ENCODE data around the gene RPH3AL. TPM values are rescaled to one million over a fixed set of nuclear protein-coding genes. Genes with fewer than 3 reads are reported as not detected.

Gene RPH3AL
- total RNA-seq, 1 experiment from 2014 or later: 3.0 TPM

- Histone ChIP-seq H4K91ac (ENCODE audit: insufficient read length, low read depth, low read length) (no peak overlapping the region), H3K27me3 (ENCODE audit: insufficient read depth, low read length) (no peaks in the 10 kb centered on the region), H2BK120ac (ENCODE audit: low read depth, low read length, poor library complexity, severe bottlenecking) (no peak overlapping the region), H4K20me1 (ENCODE audit: control insufficient read depth, insufficient read depth, insufficient read length) (no peaks in the 10 kb centered on the region), H3K18ac (ENCODE audit: insufficient read length, low read depth, low read length) (peak overlapping the region; percentile 22), H3K4ac (ENCODE audit: low read depth, low read length) (no peak overlapping the region), H3K79me1 (ENCODE audit: insufficient read depth, low read depth, low read length, poor library complexity, severe bottlenecking) (no peaks in the 10 kb centered on the region), H3K4me2 (ENCODE audit: insufficient read depth, insufficient read length, low read length) (peak overlapping the region; percentile 2), H2BK5ac (ENCODE audit: insufficient read length, low read length) (no peak overlapping the region), H3K27ac (ENCODE audit: insufficient read length, low read depth, low read length) (no peak overlapping the region), H3T11ph (ENCODE audit: low read length) (no peak overlapping the region), H3K23ac (ENCODE audit: insufficient read length, low read depth, low read length) (no peak overlapping the region), H4K5ac (ENCODE audit: insufficient read length, low read depth, low read length) (no peak overlapping the region), H4K8ac (replicated peaks; ENCODE audit: insufficient read length, low read depth, low read length) (no peak overlapping the region), H3K79me2 (ENCODE audit: insufficient read depth, low read length) (no peaks in the 10 kb centered on the region), H3K4me1 (ENCODE audit: insufficient read depth, low read length) (peaks cover 10% of the 10 kb centered on the region), H3K9me3 (ENCODE audit: control insufficient read depth, low read depth, low read length) (no peaks in the 10 kb centered on the region), H2AFZ (ENCODE audit: low read length) (no peak overlapping the region), H2BK20ac (ENCODE audit: low read depth, low read length, poor library complexity, severe bottlenecking) (no peak overlapping the region), H2BK12ac (ENCODE audit: insufficient read length, low read depth, low read length) (no peak overlapping the region), H3K56ac (ENCODE audit: insufficient read length, low read depth, low read length) (no peak overlapping the region), H2BK15ac (ENCODE audit: low read depth, low read length) (no peak overlapping the region), H2AK5ac (ENCODE audit: insufficient read length, low read length) (no peak overlapping the region), H3K14ac (ENCODE audit: insufficient read depth, low read length) (peak overlapping the region; percentile 3; the same call in 1 of the 2 replicates), H3K23me2 (ENCODE audit: insufficient read length, low read depth, low read length, poor library complexity, severe bottlenecking) (no peaks in the 10 kb centered on the region), H3K9ac (ENCODE audit: extremely low read depth, insufficient read length, low read length) (no peak overlapping the region)
- Mint-ChIP-seq H3K36me3 (ENCODE audit: insufficient read depth in 1 of 3, low read depth in 3 of 3) (peaks cover 16 to 30% (median 25%) of the 10 kb centered on the region in 3 experiments), H3K27me3 (ENCODE audit: low read depth) (peaks cover 44% of the 10 kb centered on the region), H3K4me3 (peak overlapping the region; percentile 9 to 67; a peak in 3 of 5 replicates), H3K27ac (peak overlapping the region in 1 of 3 experiments; percentile 88; a peak in 3 of 7 replicates), H3K4me1 (peaks cover 32 to 35% of the 10 kb centered on the region in 2 experiments), H3K9me3 (peaks cover 22 to 40% of the 10 kb centered on the region in 2 experiments)
- no peak for TF ChIP-seq CTCF (conservative IDR thresholded peaks at IDR 0.05)
- no CpG with 5 or more reads among the region's 15 CpGs for WGBS (ENCODE audit: extremely low coverage, insufficient read length, low lambda C conversion rate)
- peak; percentile 80 for DNase-seq
Measured at GRCh38 chr17:260031-260791, 92.4 kb downstream of the RPH3AL start.

Data from H9 (cell line).